Measurements from ENCODE around the gene CAP1. TPM values are rescaled to one million over a fixed set of nuclear protein-coding genes. Genes with fewer than 3 reads are reported as not detected.

CAP1 gene
- total RNA-seq, 2 experiments from 2014 or later, result 121 to 126 TPM

DNA sequence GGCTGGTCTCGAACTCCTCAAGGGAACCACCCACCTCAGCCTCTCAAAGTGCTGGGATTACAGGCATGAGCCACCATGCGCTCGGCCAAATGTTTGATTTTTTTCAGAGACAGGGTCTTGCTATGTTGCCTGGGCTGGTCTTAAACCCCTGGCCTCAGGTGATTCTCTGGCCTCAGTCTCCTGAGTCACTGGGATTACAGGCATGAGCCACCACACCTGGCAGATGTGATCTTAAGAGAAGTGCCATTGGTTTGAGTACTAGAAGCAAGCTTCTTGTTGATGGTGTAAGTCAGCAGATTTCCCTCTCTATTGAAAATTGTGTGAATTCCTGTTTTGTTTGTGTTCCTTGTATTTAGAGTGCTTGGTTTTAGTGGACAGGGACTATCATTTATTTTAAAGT is 5.2 kb downstream of the CAP1 start:
- POLR2A ChIA-PET, result interaction anchor here (0.9 to 1.5 kb wide), 4 partner anchors 11 to 15 kb away, joined by 3 read pairs; no protein-coding TSS in a partner anchor
- intact Hi-C loops (cut with DNase I, micrococcal nuclease), result loop anchor here in 1 of 2 experiments (10.0 kb wide), 1 partner anchor 649 kb away; the partner anchor contains the start of gene NFYC
- peaks cover 80% of the 10 kb centered on the region for H3K36me3 Mint-ChIP-seq (ENCODE audit: low read depth)
- Histone ChIP-seq H3K4me3 (ENCODE audit: low read length) (no peak overlapping the region), H3K4me1 (ENCODE audit: insufficient read depth, low read length) (peaks cover 77% of the 10 kb centered on the region), H3K36me3 (ENCODE audit: insufficient read depth, low read length) (peaks cover 39% of the 10 kb centered on the region), H3K9me3 (ENCODE audit: control insufficient read depth in 1 of 2, insufficient read depth in 1 of 2, low read length in 2 of 2) (no peaks in the 10 kb centered on the region), H3K27ac (ENCODE audit: low read depth in 1 of 2, low read length in 2 of 2) (no peak overlapping the region), H3K27me3 (ENCODE audit: control insufficient read depth in 1 of 2, insufficient read depth in 2 of 2, low read length in 2 of 2) (no peaks in the 10 kb centered on the region)
- DNase-seq (no peak), ATAC-seq (ENCODE audit: poor library complexity) (no peak)
- H3K27me3 Mint-ChIP-seq, result no peaks in the 10 kb centered on the region
- CTCF ChIA-PET, result no interaction called here
- no peaks in the 10 kb centered on the region for H3K9me3 Mint-ChIP-seq
- H3K27ac Mint-ChIP-seq, result peak overlapping the region; percentile 95
- peaks cover 86% of the 10 kb centered on the region for H3K4me1 Mint-ChIP-seq (ENCODE audit: low read depth)
- TF ChIP-seq, protein P1, sequence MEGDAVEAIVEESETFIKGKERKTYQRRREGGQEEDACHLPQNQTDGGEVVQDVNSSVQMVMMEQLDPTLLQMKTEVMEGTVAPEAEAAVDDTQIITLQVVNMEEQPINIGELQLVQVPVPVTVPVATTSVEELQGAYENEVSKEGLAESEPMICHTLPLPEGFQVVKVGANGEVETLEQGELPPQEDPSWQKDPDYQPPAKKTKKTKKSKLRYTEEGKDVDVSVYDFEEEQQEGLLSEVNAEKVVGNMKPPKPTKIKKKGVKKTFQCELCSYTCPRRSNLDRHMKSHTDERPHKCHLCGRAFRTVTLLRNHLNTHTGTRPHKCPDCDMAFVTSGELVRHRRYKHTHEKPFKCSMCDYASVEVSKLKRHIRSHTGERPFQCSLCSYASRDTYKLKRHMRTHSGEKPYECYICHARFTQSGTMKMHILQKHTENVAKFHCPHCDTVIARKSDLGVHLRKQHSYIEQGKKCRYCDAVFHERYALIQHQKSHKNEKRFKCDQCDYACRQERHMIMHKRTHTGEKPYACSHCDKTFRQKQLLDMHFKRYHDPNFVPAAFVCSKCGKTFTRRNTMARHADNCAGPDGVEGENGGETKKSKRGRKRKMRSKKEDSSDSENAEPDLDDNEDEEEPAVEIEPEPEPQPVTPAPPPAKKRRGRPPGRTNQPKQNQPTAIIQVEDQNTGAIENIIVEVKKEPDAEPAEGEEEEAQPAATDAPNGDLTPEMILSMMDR (IDR thresholded peaks at IDR 0.05), result no peak
- peak overlapping the region; percentile 74 for H3K4me3 Mint-ChIP-seq

DNA sequence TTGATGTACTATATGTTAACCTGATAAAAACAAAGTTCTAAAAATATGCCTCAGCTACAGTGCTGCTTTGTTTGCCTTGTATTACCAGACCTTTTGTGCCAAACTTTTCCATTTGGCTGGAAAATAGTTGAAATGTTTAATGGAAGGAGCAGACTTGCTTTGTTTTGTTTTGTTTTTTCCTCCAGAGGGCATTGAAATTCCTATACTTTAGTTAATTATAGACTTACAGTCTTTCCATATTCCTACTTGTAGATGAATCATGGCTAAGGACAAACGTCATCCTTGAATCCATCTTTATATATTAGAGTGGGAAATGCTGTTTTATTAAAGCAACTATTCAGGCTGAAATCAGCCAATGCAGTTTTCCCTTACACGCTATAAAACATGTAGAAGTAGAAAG is 6.7 kb downstream of the CAP1 start:
- Mint-ChIP-seq H3K9me3 (no peaks in the 10 kb centered on the region), H3K36me3 (ENCODE audit: low read depth) (peaks cover 76% of the 10 kb centered on the region), H3K4me3 (peak overlapping the region; percentile 72), H3K4me1 (ENCODE audit: low read depth) (peaks cover 84% of the 10 kb centered on the region), H3K27me3 (no peaks in the 10 kb centered on the region), H3K27ac (peak overlapping the region; percentile 95)
- TF ChIP-seq, protein P1 (IDR thresholded peaks at IDR 0.05), result no peak
- peaks cover 49% of the 10 kb centered on the region for H3K36me3 ChIP-seq (ENCODE audit: insufficient read depth, low read length)
- CTCF ChIA-PET, result interaction anchor here (1.6 to 1.7 kb wide), 2 partner anchors 10 to 30 kb away, joined by 3 to 4 read pairs; no protein-coding TSS in a partner anchor
- ATAC-seq (ENCODE audit: poor library complexity) (no peak), DNase-seq (no peak)
- peaks cover 76% of the 10 kb centered on the region for H3K4me1 ChIP-seq (ENCODE audit: insufficient read depth, low read length)
- H3K9me3 ChIP-seq (ENCODE audit: control insufficient read depth in 1 of 2, insufficient read depth in 1 of 2, low read length in 2 of 2), result no peaks in the 10 kb centered on the region
- peak overlapping the region in 1 of 2 donors; percentile 60 for H3K27ac ChIP-seq (ENCODE audit: low read depth in 1 of 2, low read length in 2 of 2)
- intact Hi-C loops (cut with DNase I, micrococcal nuclease), result loop anchor here in 1 of 2 experiments (10.0 kb wide), 1 partner anchor 648 kb away; the partner anchor contains the start of gene NFYC
- H3K4me3 ChIP-seq (ENCODE audit: low read length), result peak overlapping the region; percentile 4
- H3K27me3 ChIP-seq (ENCODE audit: control insufficient read depth in 1 of 2, insufficient read depth in 2 of 2, low read length in 2 of 2), result no peaks in the 10 kb centered on the region
- POLR2A ChIA-PET, result interaction anchor here (1.5 to 2.1 kb wide), 2 partner anchors 10 to 12 kb away, joined by 3 to 8 read pairs; no protein-coding TSS in a partner anchor

DNA sequence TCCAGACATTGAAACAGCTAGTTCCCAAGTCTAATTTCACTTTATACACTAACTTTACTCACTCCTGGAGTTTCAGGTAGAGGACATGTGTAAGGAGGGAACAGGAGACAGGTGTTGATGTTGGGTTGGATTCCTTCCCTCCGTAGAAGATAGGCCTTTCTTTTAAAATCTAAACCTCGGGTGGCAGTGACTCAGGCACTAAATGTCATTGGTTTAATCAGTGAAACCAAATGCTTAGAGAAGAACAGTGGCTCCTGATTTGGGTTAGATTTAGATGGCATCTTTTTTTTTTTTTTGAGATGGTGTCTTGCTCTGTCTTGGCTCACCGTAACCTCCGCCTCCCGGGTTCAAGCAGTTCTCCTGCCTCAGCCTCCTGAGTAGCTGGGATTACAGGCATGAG is 7.2 kb downstream of the CAP1 start:
- H3K27ac Mint-ChIP-seq, result peak overlapping the region; percentile 95
- H3K4me3 Mint-ChIP-seq, result peak overlapping the region; percentile 72
- Histone ChIP-seq H3K4me1 (ENCODE audit: insufficient read depth, low read length) (peaks cover 75% of the 10 kb centered on the region), H3K4me3 (ENCODE audit: low read length) (peak overlapping the region; percentile 4), H3K27me3 (ENCODE audit: control insufficient read depth in 1 of 2, insufficient read depth in 2 of 2, low read length in 2 of 2) (no peaks in the 10 kb centered on the region), H3K27ac (ENCODE audit: low read depth in 1 of 2, low read length in 2 of 2) (peak overlapping the region in 1 of 2 donors; percentile 60), H3K36me3 (ENCODE audit: insufficient read depth, low read length) (peaks cover 50% of the 10 kb centered on the region), H3K9me3 (ENCODE audit: control insufficient read depth in 1 of 2, insufficient read depth in 1 of 2, low read length in 2 of 2) (no peaks in the 10 kb centered on the region)
- intact Hi-C loops (cut with DNase I, micrococcal nuclease), result loop anchor here in 1 of 2 experiments (10.0 kb wide), 1 partner anchor 647 kb away; the partner anchor contains the start of gene NFYC
- peaks cover 71% of the 10 kb centered on the region for H3K36me3 Mint-ChIP-seq (ENCODE audit: low read depth)
- ATAC-seq (ENCODE audit: poor library complexity) (no peak), DNase-seq (peak in 1 of 14 experiments; percentile 21)
- ChIA-PET POLR2A (interaction anchor here (1.5 to 3.7 kb wide), 3 partner anchors 8 to 12 kb away, joined by 3 to 28 read pairs (median 8); partner anchors contain the start of gene CAP1), CTCF (interaction anchor here (1.6 to 1.7 kb wide), 2 partner anchors 10 to 30 kb away, joined by 3 to 4 read pairs; no protein-coding TSS in a partner anchor)
- peaks cover 83% of the 10 kb centered on the region for H3K4me1 Mint-ChIP-seq (ENCODE audit: low read depth)
- H3K9me3 Mint-ChIP-seq, result no peaks in the 10 kb centered on the region
- TF ChIP-seq, protein P1 (IDR thresholded peaks at IDR 0.05), result no peak
- no peaks in the 10 kb centered on the region for H3K27me3 Mint-ChIP-seq

Data from CD4-positive, alpha-beta T cell (primary cell).